Posterior vena cava (tissue), 2 donors: ENCODE measurements around the gene FFAR4. TPM values are rescaled to one million over a fixed set of nuclear protein-coding genes. Genes with fewer than 3 reads are reported as not detected.

Experiments used
- DNase-seq: peaks from one replicate; pipeline ENCODE4 v3.0.0-alpha.2; 2020; ENCODE audit warnings: low spot score
- intact Hi-C, 2 donors: fragments of 100-400 bp; cut with DNase I; formaldehyde crosslinking; loops; one replicate each; pipeline versions ENCODE4 v1.14.1 to v1.14.2; 2022 to 2023
- total RNA-seq, 2 donors: library from RNA; stranded (reverse); fragmentation: NEBNext Ultra II Directional; extraction: Animal tissue kit (Norgen Biotek cat#: 25700); gene quantifications; one replicate each; pipeline ENCODE4 v1.2.1, GENCODE V29; 2021
- donor health status: DM: yes; HTN: yes; CAD: no.
- donor health status: DM: yes; HTN: yes; CAD: no.

FFAR4 gene
- total RNA-seq, 2 donors from 2014 or later, result 0.14 to 0.56 TPM

- DNase-seq, result no peak
- intact Hi-C loops, result no loop called here
Observed at GRCh38 chr10:93567277-93568104, 1.0 kb downstream of the FFAR4 start.

- intact Hi-C loops, result no loop called here
- DNase-seq, result no peak
Observed at GRCh38 chr10:93568105-93568390, 1.6 kb downstream of the FFAR4 start.

- DNase-seq, result no peak
- intact Hi-C loops, result no loop called here
Observed at GRCh38 chr10:93570383-93570782, 3.9 kb downstream of the FFAR4 start.

GRCh38 chr10:93572606-93573005 lies 6.1 kb downstream of the FFAR4 start:
- no peak for DNase-seq
- intact Hi-C loops, result no loop called here

GRCh38 chr10:93573051-93573909 lies 6.8 kb downstream of the FFAR4 start:
- intact Hi-C loops, result no loop called here
- DNase-seq, result no peak

- intact Hi-C loops, result no loop called here
- DNase-seq, result no peak
Observed at GRCh38 chr10:93573924-93574323, 7.5 kb downstream of the FFAR4 start.

- intact Hi-C loops, result no loop called here
- DNase-seq, result no peak
Observed at GRCh38 chr10:93576888-93577287, 10.4 kb downstream of the FFAR4 start.

- no peak for DNase-seq
- intact Hi-C loops, result no loop called here
Observed at GRCh38 chr10:93577565-93577964, 11.1 kb downstream of the FFAR4 start.

- DNase-seq, result no peak
- intact Hi-C loops, result no loop called here
Observed at GRCh38 chr10:93579089-93579488, 12.6 kb downstream of the FFAR4 start.

GRCh38 chr10:93579985-93580711 lies 13.7 kb downstream of the FFAR4 start:
- no peak for DNase-seq
- intact Hi-C loops, result no loop called here

- intact Hi-C loops, result no loop called here
Observed at GRCh38 chr10:93580828-93581227, 14.4 kb downstream of the FFAR4 start.

GRCh38 chr10:93584445-93584844 lies 18.0 kb downstream of the FFAR4 start:
- intact Hi-C loops, result no loop called here

More at GRCh38 chr10:93580828-93581227, 14.4 kb downstream of the FFAR4 start:
- no peak for DNase-seq

GRCh38 chr10:93589648-93590562 lies 23.4 kb downstream of the FFAR4 start:
- intact Hi-C loops, result no loop called here
- DNase-seq, result no peak

More at GRCh38 chr10:93584445-93584844, 18.0 kb downstream of the FFAR4 start:
- no peak for DNase-seq

- intact Hi-C loops, result no loop called here
Observed at GRCh38 chr10:93590638-93591037, 24.2 kb downstream of the FFAR4 start.

GRCh38 chr10:93591065-93591808 lies 24.8 kb downstream of the FFAR4 start:
- no peak for DNase-seq

More at GRCh38 chr10:93590638-93591037, 24.2 kb downstream of the FFAR4 start:
- DNase-seq, result no peak

GRCh38 chr10:93593254-93593653 lies 26.8 kb downstream of the FFAR4 start:
- no peak for DNase-seq
- intact Hi-C loops, result no loop called here

More at GRCh38 chr10:93591065-93591808, 24.8 kb downstream of the FFAR4 start:
- intact Hi-C loops, result no loop called here

GRCh38 chr10:93593749-93594148 lies 27.3 kb downstream of the FFAR4 start:
- DNase-seq, result no peak
- intact Hi-C loops, result no loop called here

- DNase-seq, result no peak
- intact Hi-C loops, result no loop called here
Observed at GRCh38 chr10:93594518-93594917, 28.1 kb downstream of the FFAR4 start.
